Activated CD4-positive, alpha-beta T cell treated with anti-CD3 and anti-CD28 coated beads, Interleukin-2, amount 50 U/mL, for 24 hours (primary cell): ENCODE data around the gene BSN.
"Not testable (repeated sequence)": the region's sequence is repeated elsewhere in the genome, so short reads cannot be mapped to it uniquely, and the experiment has no call there.

Source experiments
- DNase-seq, 2 donors: peaks; one replicate each; pipeline ENCODE4 v3.0.0-alpha.2; 2020; ENCODE audit warnings: low read depth in 1 of 2, low spot score in 1 of 2

The BSN gene

DNA sequence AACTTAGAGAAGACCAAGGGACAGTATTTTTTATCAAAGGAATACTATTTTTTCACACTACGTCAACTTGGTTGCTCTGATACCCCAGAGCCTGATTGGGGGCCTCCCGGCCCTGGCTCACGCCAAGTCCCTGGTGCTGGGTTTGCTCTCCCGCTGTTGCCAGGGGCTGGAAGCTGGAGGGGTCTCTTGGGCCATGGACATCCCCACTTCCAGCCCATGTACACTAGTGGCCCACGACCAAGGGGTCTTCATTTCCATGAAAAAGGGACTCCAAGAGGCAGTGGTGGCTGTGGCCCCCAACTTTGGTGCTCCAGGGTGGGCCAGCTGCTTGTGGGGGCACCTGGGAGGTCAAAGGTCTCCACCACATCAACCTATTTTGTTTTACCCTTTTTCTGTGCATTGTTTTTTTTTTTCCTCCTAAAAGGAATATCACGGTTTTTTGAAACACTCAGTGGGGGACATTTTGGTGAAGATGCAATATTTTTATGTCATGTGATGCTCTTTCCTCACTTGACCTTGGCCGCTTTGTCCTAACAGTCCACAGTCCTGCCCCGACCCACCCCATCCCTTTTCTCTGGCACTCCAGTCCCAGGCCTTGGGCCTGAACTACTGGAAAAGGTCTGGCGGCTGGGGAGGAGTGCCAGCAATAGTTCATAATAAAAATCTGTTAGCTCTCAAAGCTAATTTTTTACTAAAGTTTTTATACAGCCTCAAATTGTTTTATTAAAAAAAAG lies 20.3 kb upstream of the BSN start:
- DNase-seq = no peak

DNA sequence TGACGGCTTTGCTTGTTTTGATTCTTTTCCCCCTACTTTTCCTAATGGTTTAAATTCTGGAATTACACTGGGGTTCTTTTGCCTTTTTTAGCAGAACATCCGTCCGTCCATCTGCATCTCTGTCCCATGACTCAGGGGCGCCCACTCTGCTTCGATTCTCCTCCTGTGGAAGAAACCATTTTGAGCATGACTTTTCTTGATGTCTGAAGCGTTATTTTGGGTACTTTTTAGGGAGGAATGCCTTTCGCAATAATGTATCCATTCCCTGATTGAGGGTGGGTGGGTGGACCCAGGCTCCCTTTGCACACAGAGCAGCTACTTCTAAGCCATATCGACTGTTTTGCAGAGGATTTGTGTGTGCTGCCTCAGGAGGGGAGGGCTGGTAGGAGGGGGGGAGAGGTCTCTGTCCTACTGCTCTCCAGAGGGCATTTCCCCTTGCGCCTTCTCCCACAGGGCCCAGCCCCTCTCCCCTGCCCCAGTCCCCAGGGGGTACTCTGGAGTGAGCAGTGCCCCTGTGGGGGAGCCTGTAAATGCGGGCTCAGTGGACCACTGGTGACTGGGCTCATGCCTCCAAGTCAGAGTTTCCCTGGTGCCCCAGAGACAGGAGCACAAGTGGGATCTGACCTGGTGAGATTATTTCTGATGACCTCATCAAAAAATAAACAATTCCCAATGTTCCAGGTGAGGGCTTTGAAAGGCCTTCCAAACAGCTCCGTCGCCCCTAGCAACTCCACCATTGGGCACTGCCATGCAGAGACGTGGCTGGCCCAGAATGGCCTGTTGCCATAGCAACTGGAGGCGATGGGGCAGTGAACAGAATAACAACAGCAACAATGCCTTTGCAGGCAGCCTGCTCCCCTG lies 19.5 kb upstream of the BSN start:
- no peak for DNase-seq

DNA sequence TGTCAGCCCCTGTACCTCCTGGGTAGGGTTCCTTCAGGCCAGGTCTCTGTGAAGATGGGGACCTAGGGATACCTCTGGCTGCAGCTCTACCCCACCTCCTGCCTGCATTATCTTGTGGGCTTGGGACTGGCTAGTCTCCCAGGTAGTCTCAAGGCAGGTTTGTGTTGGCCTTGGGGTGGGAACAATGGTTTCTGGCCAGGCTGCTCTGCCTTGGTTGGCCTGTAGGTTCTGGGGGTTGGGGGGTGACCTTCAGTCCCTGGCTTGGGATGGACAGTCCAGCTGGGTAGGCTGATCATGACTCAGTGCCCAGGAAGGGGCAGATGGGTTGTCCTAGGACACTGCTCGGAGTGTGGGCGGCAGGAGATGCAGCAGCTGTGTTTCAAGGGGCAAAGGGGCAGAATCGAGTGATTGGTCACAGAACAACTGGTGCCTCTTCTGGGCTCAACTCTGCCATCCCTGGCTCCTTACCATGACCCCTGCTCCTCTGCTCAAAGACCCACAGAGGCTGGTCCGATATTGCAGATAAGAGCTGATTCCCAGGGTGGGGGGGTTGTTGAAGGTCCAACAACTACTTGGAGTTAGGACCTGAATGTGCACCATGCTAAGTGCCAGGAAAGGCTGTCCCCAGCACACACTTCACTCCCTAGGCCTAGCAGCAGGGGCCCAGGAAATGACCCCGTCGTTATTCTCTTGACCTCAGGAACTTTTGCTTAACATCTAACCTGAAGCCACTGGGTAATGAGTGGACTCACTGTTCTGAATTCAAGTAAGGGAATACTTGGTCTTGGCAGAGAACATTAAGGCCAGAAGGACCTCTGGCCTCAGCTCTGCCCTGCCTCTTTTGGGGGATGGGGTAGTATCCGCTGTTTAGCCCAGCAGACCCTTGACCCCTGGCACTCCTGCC lies 18.1 kb upstream of the BSN start:
- DNase-seq = no peak

DNA sequence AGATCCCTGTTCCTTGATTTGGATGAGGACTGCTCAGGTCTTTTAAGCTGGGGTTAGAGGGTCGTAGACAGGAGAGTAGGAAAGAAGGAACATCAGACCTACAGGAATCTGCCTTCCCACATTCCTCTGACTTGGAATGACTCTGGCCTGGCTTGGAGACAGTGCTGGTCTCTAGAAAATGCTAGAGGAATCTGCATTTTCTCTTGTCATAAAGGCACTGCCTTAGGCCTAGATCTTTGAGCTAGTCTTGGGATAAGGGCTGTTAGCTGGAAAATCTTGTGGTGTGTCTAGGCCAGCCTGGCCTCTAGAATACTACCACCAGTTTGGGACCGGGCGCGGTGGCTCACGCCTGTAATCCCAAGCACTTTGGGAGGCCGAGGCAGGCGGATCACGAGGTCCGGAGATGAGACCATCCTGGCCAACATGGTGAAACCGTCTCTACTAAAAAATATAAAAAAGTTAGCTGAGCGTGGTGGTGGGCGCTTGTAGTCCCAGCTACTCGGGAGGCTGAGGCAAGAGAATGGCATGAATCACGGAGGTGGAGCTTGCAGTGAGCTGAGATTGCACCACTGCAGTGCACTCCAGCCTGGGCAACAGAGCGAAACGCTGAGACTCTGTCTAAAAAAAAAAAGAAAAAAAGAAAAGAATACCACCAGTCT lies 17.3 kb upstream of the BSN start:
- DNase-seq = no peak

DNA sequence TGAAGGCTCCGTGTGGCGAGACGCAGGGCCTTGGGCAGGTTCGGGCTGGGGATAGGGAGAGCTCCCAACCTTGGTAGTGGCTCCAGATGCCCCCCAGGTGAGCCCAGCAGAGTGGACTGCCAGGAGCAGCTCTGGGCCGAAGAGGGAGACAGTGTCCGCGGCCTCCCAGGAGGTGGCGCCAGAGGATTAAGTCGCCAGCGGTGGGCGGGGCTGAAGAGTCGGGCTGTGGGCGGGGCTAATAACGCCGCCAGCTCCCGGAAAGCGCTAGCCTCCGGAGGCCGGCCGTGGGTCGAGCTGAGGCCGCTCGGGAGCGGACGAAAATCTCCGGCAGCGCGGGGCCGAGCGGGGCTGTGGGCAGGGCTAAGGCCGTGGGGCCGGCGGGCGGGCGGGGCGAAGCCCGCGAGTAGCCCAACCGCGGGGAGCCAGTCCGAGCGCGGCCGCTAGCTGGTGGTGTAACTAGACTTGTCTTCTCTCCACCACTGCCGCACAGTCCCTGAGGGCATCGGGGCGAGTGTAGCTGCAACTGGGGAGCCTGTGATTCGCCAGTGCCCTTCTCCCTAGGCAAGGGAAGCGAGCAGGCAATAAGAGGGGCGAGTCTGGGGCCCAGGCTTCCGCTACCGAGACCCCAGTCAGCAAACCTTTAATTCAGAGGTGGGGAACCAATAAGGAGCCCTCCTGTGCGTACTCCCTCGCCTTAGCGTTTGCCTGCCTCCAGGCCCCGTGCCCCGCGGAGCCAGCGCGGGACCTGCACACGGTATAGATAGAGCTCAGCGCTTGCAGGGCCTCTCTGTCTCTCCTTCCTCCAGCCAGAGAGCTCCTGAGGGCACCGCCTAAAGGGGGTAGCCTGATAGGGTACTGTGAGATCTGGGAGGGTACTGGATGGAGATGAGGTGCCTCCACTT lies 14.4 kb upstream of the BSN start:
- DNase-seq = peak; percentile 89 to 95

DNA sequence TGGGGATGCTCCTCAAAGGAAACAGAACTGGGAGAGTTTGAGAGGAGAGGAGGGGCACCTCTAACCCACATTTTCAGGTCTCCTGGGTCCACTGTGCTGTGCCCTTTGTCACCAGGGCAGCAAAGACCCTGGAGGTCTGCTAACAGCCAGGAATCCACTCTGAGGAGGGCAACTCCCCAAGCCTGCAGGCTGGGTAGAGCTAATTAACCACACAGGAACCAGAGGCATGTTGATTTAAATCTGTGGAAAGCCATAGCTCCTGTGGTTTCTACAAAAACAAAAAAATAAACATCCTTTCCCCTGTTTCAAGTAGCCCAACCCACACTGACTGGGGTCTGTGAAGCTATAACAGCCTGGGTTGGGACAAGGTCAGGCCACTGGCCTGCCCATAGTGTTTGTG lies 2.2 kb upstream of the BSN start:
- no peak for DNase-seq

DNA sequence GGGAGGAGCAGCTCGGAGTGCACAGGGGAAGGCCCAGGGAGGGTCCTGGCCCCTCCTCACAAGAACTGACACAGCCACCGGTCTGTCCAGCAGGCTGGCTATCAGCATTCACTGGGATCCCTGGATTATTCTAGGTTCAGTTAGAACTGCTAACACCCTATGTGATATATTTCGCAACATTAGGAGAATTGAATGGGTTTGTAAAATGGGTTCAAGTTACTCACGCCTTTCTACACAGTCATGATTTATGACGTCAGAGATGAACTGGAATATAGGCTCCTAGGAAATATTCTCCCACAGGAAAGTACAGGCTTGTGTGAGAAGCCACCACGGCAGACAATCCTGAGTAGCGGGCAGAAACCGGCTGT lies 969 bp upstream of the BSN start:
- no peak for DNase-seq

DNA sequence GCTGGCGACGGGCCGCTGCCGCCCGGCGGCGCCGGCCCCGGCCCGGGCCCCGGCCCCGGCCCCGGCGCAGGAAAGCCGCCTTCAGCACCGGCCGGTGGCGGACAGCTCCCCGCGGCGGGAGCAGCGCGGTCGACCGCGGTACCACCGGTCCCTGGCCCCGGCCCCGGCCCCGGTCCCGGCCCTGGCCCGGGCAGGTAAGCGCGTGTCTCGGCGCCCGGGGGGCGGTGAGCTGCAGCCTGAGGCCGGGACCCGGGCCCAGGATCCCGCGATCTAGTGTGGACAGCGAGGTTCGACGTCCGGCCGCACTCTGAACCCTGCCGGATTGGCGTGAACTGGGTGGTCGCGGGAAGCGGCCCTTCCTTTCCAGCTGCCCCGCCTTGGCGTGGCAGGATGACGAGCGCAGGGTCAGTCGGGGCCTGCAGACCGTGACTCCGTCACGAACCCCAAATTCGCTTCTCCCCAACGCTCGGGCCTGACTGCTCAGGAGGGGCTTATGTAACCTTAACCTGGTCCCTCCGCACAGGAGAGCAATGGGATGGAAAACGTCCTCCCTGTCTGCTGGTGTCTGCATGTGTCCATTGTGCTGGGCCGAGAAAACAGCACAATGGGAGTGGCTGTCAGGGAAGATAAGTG lies 472 bp downstream of the BSN start:
- DNase-seq = peak in 1 of 2 donors; percentile 27

DNA sequence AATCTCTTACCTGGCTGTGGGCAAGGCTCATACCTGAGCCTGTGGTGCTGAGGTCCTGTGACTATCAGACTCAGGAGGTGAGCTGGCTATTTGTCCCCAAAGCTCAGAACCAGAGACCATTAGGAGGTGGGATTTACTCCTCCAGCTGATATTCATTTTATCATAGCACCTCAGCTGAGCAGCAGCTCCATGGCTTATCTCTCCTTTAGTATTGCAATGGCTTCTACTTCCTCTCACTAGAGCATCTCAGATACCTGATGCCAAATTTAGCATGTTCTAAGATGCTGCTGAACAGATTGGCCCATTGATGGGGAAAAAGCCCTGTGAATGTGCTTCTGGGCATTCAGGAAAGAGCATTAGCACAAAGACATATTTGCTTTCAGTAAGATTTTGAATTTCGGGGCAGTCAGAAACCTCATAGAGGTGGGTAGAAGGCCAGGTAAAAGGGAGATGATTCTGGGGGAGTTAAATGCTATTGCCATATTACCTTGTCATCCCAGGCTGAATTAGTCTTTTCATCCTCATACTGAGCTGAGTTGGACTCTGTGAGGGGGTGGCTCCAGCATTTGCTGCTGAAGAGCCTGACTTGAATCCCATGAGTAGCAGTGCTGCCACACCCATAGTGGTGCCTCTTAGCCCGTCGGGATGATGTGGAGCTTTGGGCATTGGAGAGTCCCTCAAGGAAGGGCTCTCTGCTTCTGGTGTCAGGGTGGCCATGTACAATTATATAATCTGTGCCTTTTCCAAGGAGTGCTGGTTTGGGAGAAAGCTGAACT lies 2.4 kb downstream of the BSN start:
- no peak for DNase-seq

DNA sequence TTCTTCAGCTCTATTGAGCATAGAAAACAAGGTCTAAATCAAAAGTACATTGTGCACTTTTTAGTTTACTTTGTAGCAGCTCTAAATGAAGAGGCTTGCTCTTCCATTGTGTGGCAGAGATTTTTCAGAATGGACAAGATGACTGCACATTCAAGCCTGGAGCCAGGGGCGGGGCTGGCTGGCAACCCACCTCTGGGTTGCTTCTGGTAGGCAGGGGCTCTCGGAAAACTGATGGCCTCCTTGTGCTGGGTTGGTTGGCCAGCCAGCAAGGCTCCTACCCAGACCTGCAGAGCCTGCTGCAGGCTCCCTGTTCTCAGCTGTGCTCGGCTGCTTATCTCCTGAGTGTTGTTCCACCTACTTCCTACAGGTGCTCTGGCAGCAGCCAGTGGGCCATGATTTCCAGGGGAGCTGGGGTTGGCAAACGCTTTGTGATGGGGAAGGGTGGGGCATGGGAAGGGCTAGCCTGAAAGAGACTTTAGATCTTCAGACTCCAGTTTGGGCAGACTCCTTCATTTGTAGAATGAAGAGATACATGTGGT lies 8.8 kb downstream of the BSN start:
- no peak for DNase-seq

DNA sequence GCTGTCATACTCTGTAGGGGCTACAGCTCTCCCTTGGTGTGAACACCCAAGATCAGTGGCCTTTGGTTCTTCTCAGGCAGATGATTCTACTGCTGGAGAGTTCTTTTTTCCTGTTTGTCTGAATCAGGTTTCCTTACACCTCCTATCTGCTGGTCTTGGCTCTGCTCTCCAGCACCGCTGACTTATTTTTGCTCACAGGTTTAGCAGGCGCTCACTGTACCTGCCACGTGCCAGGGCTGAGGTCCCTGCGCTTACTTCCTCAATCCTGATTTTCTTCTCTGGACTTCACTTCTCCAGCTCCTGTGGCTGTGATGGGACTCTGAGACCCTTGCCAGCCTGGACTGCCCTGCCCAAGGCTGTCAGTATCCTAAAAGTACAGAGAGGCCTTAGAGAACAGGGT lies 9.5 kb downstream of the BSN start:
- no peak for DNase-seq

DNA sequence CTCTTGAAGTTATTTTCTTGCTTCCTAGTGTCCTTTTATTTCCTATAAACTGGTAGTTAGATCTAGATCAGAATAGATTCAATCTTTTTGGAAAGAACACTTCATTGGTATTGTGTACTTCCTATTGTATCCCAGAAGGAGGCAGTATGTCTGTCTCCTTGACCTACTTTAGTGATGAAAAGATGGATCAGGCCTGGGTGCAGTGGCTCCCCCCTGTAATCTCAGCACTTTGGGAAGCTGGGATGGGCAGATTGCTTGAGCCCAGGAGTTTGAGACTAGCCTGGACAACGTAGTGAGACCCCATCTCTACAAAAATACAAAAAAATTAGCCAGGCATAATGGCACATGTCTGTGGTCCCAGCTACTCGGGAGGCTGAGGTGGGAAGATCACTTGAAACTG lies 12.0 kb downstream of the BSN start:
- DNase-seq = no peak

DNA sequence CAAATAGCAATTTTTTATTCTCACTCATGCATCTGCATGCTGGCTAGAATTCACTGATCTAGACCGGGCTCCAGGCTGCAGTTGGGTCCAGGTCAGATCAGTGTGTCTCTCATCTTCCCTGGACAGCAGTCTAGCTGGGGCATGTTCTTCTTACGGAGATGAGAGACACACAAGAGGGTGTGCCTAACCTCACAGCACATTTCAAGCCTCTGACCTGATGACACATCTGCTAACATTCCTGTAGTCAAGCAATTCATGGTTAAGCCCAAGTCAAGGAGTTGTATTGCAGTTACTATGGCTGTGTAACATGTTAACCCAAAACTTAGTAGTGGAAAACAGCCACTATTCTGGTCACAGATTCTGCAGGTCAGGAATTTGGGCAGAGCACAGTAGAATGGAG lies 13.1 kb downstream of the BSN start:
- no peak for DNase-seq

DNA sequence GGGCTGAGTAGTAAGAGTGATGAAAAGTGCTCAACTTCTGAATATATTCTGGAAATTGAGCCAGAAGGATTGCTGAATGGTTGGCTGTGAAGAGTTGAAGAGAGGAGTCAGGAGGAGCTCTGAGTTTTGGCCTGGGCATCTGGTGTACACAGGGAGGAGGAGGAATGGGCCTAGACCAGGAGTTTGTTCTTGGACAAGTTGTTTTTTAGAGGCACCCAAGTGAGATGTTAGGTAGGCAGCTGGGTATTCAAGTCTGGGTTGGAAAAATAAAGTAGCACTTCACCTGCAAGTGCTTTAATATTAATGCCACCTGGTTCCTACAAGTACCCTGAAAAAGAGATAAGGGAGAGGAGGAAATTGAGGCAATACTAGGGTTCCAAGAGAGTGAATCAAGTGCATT lies 14.7 kb downstream of the BSN start:
- no peak for DNase-seq

DNA sequence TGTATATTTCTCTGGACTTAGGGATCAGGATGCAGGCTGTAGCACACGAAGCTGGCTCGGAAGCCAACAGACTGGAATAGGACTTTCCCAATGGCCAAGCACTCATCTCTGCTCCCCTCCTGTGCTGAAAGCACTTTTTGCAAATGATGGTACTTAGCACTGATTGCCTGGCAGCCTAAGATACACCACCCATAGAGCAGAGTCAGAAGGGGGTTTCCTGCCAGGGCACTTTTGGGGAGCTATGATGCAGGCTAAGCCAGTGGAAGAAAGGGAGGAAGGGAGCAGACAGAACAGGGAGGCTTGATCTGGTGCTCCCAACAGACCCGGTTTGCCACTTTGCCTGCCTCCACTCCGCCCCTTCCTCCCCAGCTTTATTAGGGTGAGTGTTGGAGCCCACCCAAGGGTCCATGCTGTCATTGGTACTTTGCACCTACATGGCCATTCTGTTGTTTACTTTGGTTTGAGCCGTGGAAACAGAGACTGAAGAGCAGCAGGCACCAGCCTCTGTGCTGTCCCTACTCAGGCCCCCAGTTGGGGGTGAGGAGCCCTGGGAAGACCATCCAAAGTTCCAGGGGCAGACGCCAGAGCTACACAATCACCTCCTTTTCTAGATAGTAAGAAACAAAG lies 15.9 kb downstream of the BSN start:
- no peak for DNase-seq

DNA sequence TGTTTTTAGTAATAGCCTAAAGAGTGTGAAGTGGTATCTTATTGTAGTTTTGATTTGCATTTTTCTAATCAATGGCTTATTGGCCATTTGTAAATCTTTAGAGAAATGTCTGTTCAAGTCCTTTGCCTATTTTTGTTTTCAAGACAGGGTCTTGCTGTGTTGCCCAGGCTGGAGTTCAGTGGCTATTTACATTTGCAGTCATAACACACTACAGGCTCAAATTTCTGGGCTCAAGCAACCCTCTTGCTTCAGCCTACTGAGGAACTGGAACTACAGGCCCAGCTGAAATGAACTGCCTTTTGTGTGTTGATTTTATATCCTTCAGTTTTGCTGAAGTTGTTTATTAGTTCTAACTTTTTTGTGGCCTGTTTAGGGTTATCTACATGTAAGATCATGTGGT lies 27.9 kb downstream of the BSN start:
- no peak for DNase-seq

DNA sequence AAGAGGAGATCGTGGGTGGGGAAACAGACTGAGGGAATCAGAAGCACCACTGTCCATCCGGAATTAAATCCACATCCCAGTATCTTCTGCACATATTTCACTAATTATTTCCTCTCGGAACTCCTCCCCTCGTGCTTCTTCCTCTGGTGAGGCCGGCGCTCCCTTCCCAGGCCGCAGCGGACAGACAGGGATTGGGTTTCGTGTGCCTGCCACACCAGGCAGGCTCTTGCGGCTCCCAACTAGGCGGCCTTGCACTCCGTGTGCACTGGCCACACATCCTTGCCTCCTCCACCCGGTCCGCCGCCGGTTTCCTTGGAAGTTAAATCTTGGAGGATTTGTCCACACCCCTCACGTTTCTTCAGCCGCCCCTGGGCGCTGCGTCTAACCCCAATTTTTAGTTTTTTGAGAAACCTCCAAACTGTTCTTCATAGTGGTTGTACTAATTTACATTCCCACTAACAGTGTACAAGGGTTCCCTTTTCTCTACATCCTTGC lies 31.0 kb downstream of the BSN start:
- not testable (repeated sequence) for DNase-seq

DNA sequence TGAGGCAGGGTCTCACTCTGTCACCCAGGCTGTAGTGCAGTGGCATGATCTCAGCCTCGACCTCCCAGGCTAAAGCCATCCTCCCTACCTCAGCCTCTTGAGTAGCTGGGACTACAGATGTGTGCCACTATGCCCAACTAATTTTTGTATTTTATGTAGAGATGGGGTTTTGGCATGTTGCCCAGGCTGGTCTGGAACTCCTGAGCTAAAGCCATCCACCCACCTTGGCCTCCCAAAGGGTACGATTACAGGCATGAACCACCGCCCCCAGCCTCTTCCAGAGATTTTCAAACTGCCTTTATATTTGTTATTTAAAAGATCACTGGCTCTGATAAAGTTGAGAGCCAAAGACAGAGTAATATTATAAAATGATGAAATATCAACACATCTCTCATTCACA lies 37.3 kb downstream of the BSN start:
- DNase-seq = no peak
